Progenitor cell of endocrine pancreas (in vitro differentiated cells): ENCODE results near the gene MAD1L1. TPM values are rescaled to one million over a fixed set of nuclear protein-coding genes. Genes with fewer than 3 reads are reported as not detected.
A peak's percentile ranks its signal among the peaks of the same experiment; 100 is the strongest.

Experiments
- DNase-seq: peaks from one replicate; pipeline ENCODE4 v3.0.0; 2021; ENCODE audit warnings: low spot score; ENCODE audit not compliant: unreplicated experiment
- H3K27ac Mint-ChIP-seq: 2 replicates; pipeline ENCODE4 v1.8.0; 2021; ENCODE audit warnings: mild to moderate bottlenecking, moderate library complexity, mixed read lengths
- H3K27me3 Mint-ChIP-seq: 2 replicates; pipeline ENCODE4 v1.8.0; 2021; ENCODE audit warnings: mixed read lengths
- H3K36me3 Mint-ChIP-seq: 2 replicates; pipeline ENCODE4 v1.8.0; 2022; ENCODE audit warnings: mixed read lengths; ENCODE audit not compliant: insufficient read depth
- H3K4me1 Mint-ChIP-seq: 2 replicates; pipeline ENCODE4 v1.8.0; 2021; ENCODE audit warnings: low read depth, mixed read lengths
- H3K4me3 Mint-ChIP-seq: 2 replicates; pipeline ENCODE4 v1.8.0; 2021; ENCODE audit warnings: low read depth, mild to moderate bottlenecking, moderate library complexity, mixed read lengths
- H3K9me3 Mint-ChIP-seq: 2 replicates; pipeline ENCODE4 v1.8.0; 2021; ENCODE audit warnings: low read depth, mixed read lengths
- CTCF ChIP-seq: fragments of 200-600 bp; sonication (generic); IDR thresholded peaks from one replicate; pipeline ENCODE4 v1.5.0; 2021; ENCODE audit warnings: antibody characterized with exemption, mild to moderate bottlenecking; ENCODE audit not compliant: unreplicated experiment
- total RNA-seq: library from RNA; stranded (reverse); gene quantifications from 2 replicates; pipeline ENCODE4 v1.2.1, GENCODE V29; 2021

MAD1L1 gene
- total RNA-seq, 1 donor from 2014 or later: 49.8 TPM

DNA sequence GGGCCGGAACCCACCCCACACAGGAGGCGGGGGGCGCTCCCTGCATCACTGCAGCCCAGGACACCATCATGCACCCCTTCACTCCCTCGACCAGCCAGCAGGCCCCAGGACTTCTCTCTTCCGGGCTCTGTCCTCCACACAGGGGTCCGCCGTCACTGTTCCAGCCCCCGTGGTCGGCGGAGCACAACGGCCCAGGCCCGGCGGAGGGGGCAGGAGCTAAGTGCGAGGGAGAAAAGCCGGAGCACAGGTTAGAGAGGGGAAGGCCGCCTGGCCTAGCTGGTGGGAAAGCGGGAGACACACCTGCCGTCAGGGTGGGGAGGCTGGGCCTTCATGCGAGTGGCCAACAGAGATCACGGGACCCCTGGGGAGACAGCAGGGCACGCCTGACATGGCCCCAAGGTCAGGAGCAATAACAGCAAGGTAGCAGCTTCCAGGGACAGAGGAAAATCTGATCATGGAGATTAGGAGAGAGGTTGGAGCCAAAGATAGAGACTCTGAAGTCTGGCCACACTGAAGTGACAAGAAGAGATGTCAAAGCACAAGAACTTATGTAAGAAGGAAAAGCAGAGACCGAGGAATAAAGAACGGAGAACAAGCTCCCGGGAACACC is 151.1 kb downstream of the MAD1L1 start:
- no peak for DNase-seq
- TF ChIP-seq CTCF: no peak
- H3K27ac Mint-ChIP-seq: no peak overlapping the region
- H3K36me3 Mint-ChIP-seq: peaks cover 5% of the 10 kb centered on the region
- H3K27me3 Mint-ChIP-seq: no peaks in the 10 kb centered on the region
- H3K9me3 Mint-ChIP-seq: no peaks in the 10 kb centered on the region
- H3K4me1 Mint-ChIP-seq: peaks cover 18% of the 10 kb centered on the region
- no peak overlapping the region for H3K4me3 Mint-ChIP-seq

GRCh38 chr7:2080477-2080876 is 152.3 kb downstream of the MAD1L1 start:
- no peak for TF ChIP-seq CTCF
- no peak overlapping the region for H3K4me3 Mint-ChIP-seq
- no peaks in the 10 kb centered on the region for H3K27me3 Mint-ChIP-seq
- H3K36me3 Mint-ChIP-seq: peaks cover 8% of the 10 kb centered on the region
- peaks cover 18% of the 10 kb centered on the region for H3K4me1 Mint-ChIP-seq
- DNase-seq: no peak
- H3K27ac Mint-ChIP-seq: no peak overlapping the region
- H3K9me3 Mint-ChIP-seq: no peaks in the 10 kb centered on the region

GRCh38 chr7:2080060-2080387 is 152.7 kb downstream of the MAD1L1 start:
- H3K27ac Mint-ChIP-seq: peak overlapping the region; percentile 33
- H3K4me1 Mint-ChIP-seq: peaks cover 18% of the 10 kb centered on the region
- no peak for DNase-seq
- H3K4me3 Mint-ChIP-seq: no peak overlapping the region
- H3K9me3 Mint-ChIP-seq: no peaks in the 10 kb centered on the region
- no peaks in the 10 kb centered on the region for H3K27me3 Mint-ChIP-seq
- H3K36me3 Mint-ChIP-seq: peaks cover 8% of the 10 kb centered on the region
- no peak for TF ChIP-seq CTCF

- Mint-ChIP-seq H3K4me1 (peaks cover 18% of the 10 kb centered on the region), H3K9me3 (no peaks in the 10 kb centered on the region), H3K36me3 (peaks cover 8% of the 10 kb centered on the region), H3K4me3 (no peak overlapping the region), H3K27me3 (no peaks in the 10 kb centered on the region), H3K27ac (no peak overlapping the region)
- TF ChIP-seq CTCF: no peak
- DNase-seq: no peak
These were observed 153.2 kb downstream of the MAD1L1 start for GRCh38 chr7:2079332-2080059.

DNA sequence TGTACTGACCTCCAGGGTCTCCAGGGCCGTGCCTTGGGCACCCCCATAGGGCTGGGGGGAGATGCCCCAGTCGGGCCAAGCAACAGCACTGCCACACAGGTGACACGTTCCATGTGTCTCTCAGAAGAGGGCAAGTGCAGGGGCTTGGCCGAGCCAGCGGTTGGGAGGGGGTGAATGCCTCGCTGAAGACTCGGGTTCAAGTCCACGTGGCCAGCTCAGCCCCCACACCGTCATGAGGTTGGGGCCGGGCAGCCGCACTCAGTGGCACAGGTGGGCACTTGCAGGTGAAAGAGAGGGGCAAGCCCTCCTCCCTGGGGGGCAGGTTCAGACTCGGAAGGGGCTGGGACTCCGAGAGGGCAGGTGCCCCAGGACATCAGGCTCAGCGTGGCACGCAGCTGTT is 153.8 kb downstream of the MAD1L1 start:
- DNase-seq: no peak
- H3K27ac Mint-ChIP-seq: no peak overlapping the region
- peaks cover 18% of the 10 kb centered on the region for H3K4me1 Mint-ChIP-seq
- no peak for TF ChIP-seq CTCF
- H3K4me3 Mint-ChIP-seq: no peak overlapping the region
- no peaks in the 10 kb centered on the region for H3K9me3 Mint-ChIP-seq
- H3K36me3 Mint-ChIP-seq: peaks cover 7% of the 10 kb centered on the region
- no peaks in the 10 kb centered on the region for H3K27me3 Mint-ChIP-seq
